ENCODE results near the gene TPCN2. TPM values are rescaled to one million over a fixed set of nuclear protein-coding genes. Genes with fewer than 3 reads are reported as not detected.
"Not testable (repeated sequence)": the region's sequence is repeated elsewhere in the genome, so short reads cannot be mapped to it uniquely, and the experiment has no call there.

Gene TPCN2
- total RNA-seq, 4 donors from 2014 or later: 5.6 to 54.6 (median 17.7) TPM

- DNase-seq: no peak
- no peaks in the 10 kb centered on the region for H3K36me3 ChIP-seq
- H3K27ac ChIP-seq: no peak overlapping the region
- TF ChIP-seq POLR2A (IDR thresholded peaks at IDR 0.05) (no peak), CTCF (IDR thresholded peaks at IDR 0.05) (no peak)
- H3K4me1 ChIP-seq: peaks cover 0 to 4% of the 10 kb centered on the region in 2 donors
- H3K4me3 ChIP-seq: no peak overlapping the region
- no peaks in the 10 kb centered on the region for H3K27me3 ChIP-seq
- no peaks in the 10 kb centered on the region for H3K9me3 ChIP-seq
- intact Hi-C loops (cut with DNase I; ENCODE audit: low total_unique reads): no loop called here
These were observed 86.2 kb downstream of the TPCN2 start for GRCh38 chr11:69134957-69135356.

GRCh38 chr11:69135420-69136363 lies 87.0 kb downstream of the TPCN2 start:
- H3K27ac ChIP-seq: no peak overlapping the region
- no peaks in the 10 kb centered on the region for H3K36me3 ChIP-seq
- H3K9me3 ChIP-seq: no peaks in the 10 kb centered on the region
- intact Hi-C loops (cut with DNase I; ENCODE audit: low total_unique reads): no loop called here
- H3K4me1 ChIP-seq: peaks cover 0 to 4% of the 10 kb centered on the region in 2 donors
- H3K4me3 ChIP-seq: no peak overlapping the region
- DNase-seq: no peak
- TF ChIP-seq CTCF (IDR thresholded peaks at IDR 0.05): no peak
- TF ChIP-seq POLR2A (IDR thresholded peaks at IDR 0.05): no peak
- no peaks in the 10 kb centered on the region for H3K27me3 ChIP-seq

DNA sequence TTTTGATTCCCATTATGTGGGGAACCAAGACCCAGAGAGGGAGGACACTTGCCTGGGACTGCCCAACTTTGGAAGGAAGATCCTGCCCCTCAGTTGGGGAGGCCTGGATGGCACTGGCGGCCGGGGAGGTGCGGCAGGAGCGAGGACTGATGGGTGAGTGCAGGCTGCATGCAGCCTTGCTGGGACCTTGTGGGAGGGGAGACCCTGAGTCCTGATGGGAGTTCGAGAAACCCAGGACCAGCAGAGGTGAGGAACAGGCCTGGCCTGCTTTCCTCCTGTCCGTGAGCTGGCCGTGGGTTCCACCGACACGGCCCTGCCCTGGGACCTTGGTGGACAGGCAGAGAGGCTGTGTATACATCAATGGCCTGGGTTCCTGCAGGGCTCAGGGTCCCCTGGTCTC lies 87.7 kb downstream of the TPCN2 start:
- no peak overlapping the region for H3K4me3 ChIP-seq
- DNase-seq: no peak
- H3K27ac ChIP-seq: no peak overlapping the region
- no peaks in the 10 kb centered on the region for H3K27me3 ChIP-seq
- no peak for TF ChIP-seq POLR2A (IDR thresholded peaks at IDR 0.05)
- no peak for TF ChIP-seq CTCF (IDR thresholded peaks at IDR 0.05)
- H3K9me3 ChIP-seq: no peaks in the 10 kb centered on the region
- H3K36me3 ChIP-seq: no peaks in the 10 kb centered on the region
- H3K4me1 ChIP-seq: peaks cover 0 to 4% of the 10 kb centered on the region in 2 donors
- intact Hi-C loops (cut with DNase I; ENCODE audit: low total_unique reads): no loop called here

DNA sequence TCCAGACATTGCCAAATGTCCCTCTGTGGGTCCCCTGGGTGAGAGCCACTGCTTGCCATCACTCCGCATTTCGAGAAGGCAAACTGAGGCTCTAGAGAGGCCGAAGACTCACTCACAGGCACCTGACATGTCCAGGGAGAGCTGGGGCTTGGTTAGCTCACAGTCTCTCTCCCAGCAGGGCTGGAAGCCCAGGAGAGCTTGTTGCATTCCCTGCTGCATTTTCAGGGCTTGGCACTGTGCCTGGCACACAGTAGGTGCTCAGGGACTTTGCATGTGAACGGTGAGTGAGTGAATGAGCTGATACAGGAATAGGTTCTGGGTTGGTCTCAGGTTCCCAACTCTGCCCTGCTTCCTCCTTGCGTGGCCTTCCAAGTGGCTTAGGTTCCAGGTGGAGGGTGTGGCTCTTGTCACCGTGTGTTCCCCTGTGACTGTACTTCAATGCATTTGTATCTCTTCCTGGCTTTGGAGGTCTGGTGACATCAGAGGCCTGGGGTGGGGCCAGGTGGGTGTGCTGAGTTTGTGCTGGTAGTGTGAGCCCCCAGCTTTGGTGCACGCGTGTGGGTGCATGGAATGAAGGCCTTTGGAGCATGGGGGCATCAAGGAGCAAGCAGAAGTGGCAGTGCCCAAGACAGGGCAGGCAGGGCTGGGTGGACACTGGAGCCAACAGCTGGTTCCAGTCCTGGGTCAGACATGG lies 88.6 kb downstream of the TPCN2 start:
- DNase-seq: no peak
- intact Hi-C loops (cut with DNase I; ENCODE audit: low total_unique reads): no loop called here
- no peaks in the 10 kb centered on the region for H3K9me3 ChIP-seq
- H3K4me3 ChIP-seq: no peak overlapping the region
- no peak for TF ChIP-seq CTCF (IDR thresholded peaks at IDR 0.05)
- no peak for TF ChIP-seq POLR2A (IDR thresholded peaks at IDR 0.05)
- no peaks in the 10 kb centered on the region for H3K4me1 ChIP-seq
- no peaks in the 10 kb centered on the region for H3K27me3 ChIP-seq
- H3K27ac ChIP-seq: no peak overlapping the region
- no peaks in the 10 kb centered on the region for H3K36me3 ChIP-seq

- DNase-seq: no peak
- H3K27me3 ChIP-seq: no peaks in the 10 kb centered on the region
- intact Hi-C loops (cut with DNase I; ENCODE audit: low total_unique reads): no loop called here
- no peaks in the 10 kb centered on the region for H3K4me1 ChIP-seq
- H3K4me3 ChIP-seq: no peak overlapping the region
- H3K9me3 ChIP-seq: no peaks in the 10 kb centered on the region
- H3K27ac ChIP-seq: no peak overlapping the region
- no peak for TF ChIP-seq CTCF (IDR thresholded peaks at IDR 0.05)
- no peak for TF ChIP-seq POLR2A (IDR thresholded peaks at IDR 0.05)
- no peaks in the 10 kb centered on the region for H3K36me3 ChIP-seq
These were observed 89.5 kb downstream of the TPCN2 start for GRCh38 chr11:69138265-69138664.

GRCh38 chr11:69140161-69140560 lies 91.4 kb downstream of the TPCN2 start:
- intact Hi-C loops (cut with DNase I; ENCODE audit: low total_unique reads); H3K4me3 ChIP-seq; H3K9me3 ChIP-seq; H3K27me3 ChIP-seq; H3K27ac ChIP-seq; H3K36me3 ChIP-seq; H3K4me1 ChIP-seq; DNase-seq: not testable (repeated sequence)
